Germinal center (tissue), 1 donor: ENCODE data around the gene TENM4.

Experiments used
- DNase-seq: peaks from one replicate; pipeline ENCODE4 v3.0.0; 2012; ENCODE audit warnings: mixed read lengths, low spot score

TENM4 gene

GRCh38 chr11:78740199-78741071, 700.4 kb downstream of the TENM4 start:
- DNase-seq, result no peak

GRCh38 chr11:78737891-78738290, 702.9 kb downstream of the TENM4 start:
- no peak for DNase-seq

GRCh38 chr11:78737301-78737700, 703.5 kb downstream of the TENM4 start:
- no peak for DNase-seq

- DNase-seq, result no peak
Observed at GRCh38 chr11:78735711-78736110, 705.1 kb downstream of the TENM4 start.

- no peak for DNase-seq
Observed at GRCh38 chr11:78733031-78733430, 707.8 kb downstream of the TENM4 start.

GRCh38 chr11:78732246-78732645, 708.6 kb downstream of the TENM4 start:
- no peak for DNase-seq

- no peak for DNase-seq
Observed at GRCh38 chr11:78731027-78731426, 709.8 kb downstream of the TENM4 start.

GRCh38 chr11:78730267-78730824, 710.5 kb downstream of the TENM4 start:
- no peak for DNase-seq

GRCh38 chr11:78727816-78728215, 713.0 kb downstream of the TENM4 start:
- no peak for DNase-seq

- DNase-seq, result no peak
Observed at GRCh38 chr11:78725200-78725599, 715.6 kb downstream of the TENM4 start.

GRCh38 chr11:78722786-78723185, 718.0 kb downstream of the TENM4 start:
- DNase-seq, result no peak

GRCh38 chr11:78720281-78720989, 720.4 kb downstream of the TENM4 start:
- no peak for DNase-seq

- DNase-seq, result no peak
Observed at GRCh38 chr11:78717041-78717440, 723.8 kb downstream of the TENM4 start.

GRCh38 chr11:78715639-78716311, 725.1 kb downstream of the TENM4 start:
- DNase-seq, result peak; percentile 33

- DNase-seq, result no peak
Observed at GRCh38 chr11:78714539-78714938, 726.3 kb downstream of the TENM4 start.

- no peak for DNase-seq
Observed at GRCh38 chr11:78711735-78712134, 729.1 kb downstream of the TENM4 start.

- DNase-seq, result no peak
Observed at GRCh38 chr11:78710417-78710816, 730.4 kb downstream of the TENM4 start.

GRCh38 chr11:78708388-78708787, 732.4 kb downstream of the TENM4 start:
- DNase-seq, result no peak

GRCh38 chr11:78706551-78706950, 734.3 kb downstream of the TENM4 start:
- no peak for DNase-seq

GRCh38 chr11:78704811-78705210, 736.0 kb downstream of the TENM4 start:
- DNase-seq, result no peak

- no peak for DNase-seq
Observed at GRCh38 chr11:78699609-78700135, 741.2 kb downstream of the TENM4 start.

GRCh38 chr11:78698612-78699011, 742.2 kb downstream of the TENM4 start:
- no peak for DNase-seq
